KBM-7 (cell line): Measurements from ENCODE around the gene INVS.
"Not testable (repeated sequence)": the region's sequence is repeated elsewhere in the genome, so short reads cannot be mapped to it uniquely, and the experiment has no call there.

Experiments used
- DNase-seq: peaks from one replicate; pipeline ENCODE4 v3.0.0-alpha.2; 2015
- in situ Hi-C: fragments of 300-500 bp; cut with MboI; formaldehyde crosslinking; loops from 2 replicates; pipeline ENCODE4 v1.14.3; 2020; ENCODE audit warnings: low sequenced_read_pairs, low pct_unique_long_range_greater_than_20kb, mixed read lengths

Gene INVS

GRCh38 chr9:100106616-100107015, 7.6 kb downstream of the INVS start:
- DNase-seq: no peak
- in situ Hi-C loops: no loop called here

GRCh38 chr9:100108559-100108958, 9.5 kb downstream of the INVS start:
- in situ Hi-C loops: no loop called here
- no peak for DNase-seq

- in situ Hi-C loops: no loop called here
- DNase-seq: peak; percentile 18
These were observed 12.2 kb downstream of the INVS start for GRCh38 chr9:100111235-100111634.

GRCh38 chr9:100112677-100113336, 13.8 kb downstream of the INVS start:
- DNase-seq: no peak

GRCh38 chr9:100117316-100117715, 18.3 kb downstream of the INVS start:
- in situ Hi-C loops: no loop called here
- no peak for DNase-seq

More at GRCh38 chr9:100112677-100113336, 13.8 kb downstream of the INVS start:
- in situ Hi-C loops: no loop called here

- DNase-seq: no peak
- in situ Hi-C loops: no loop called here
These were observed 21.2 kb downstream of the INVS start for GRCh38 chr9:100120286-100120685.

- DNase-seq: no peak
- in situ Hi-C loops: no loop called here
These were observed 26.2 kb downstream of the INVS start for GRCh38 chr9:100125236-100125635.

- DNase-seq: no peak
- in situ Hi-C loops: no loop called here
These were observed 26.9 kb downstream of the INVS start for GRCh38 chr9:100125910-100126309.

GRCh38 chr9:100126423-100126822, 27.4 kb downstream of the INVS start:
- in situ Hi-C loops: no loop called here
- no peak for DNase-seq

GRCh38 chr9:100129772-100130171, 30.7 kb downstream of the INVS start:
- DNase-seq: no peak
- in situ Hi-C loops: no loop called here

- no peak for DNase-seq
- in situ Hi-C loops: no loop called here
These were observed 32.2 kb downstream of the INVS start for GRCh38 chr9:100131216-100131615.

GRCh38 chr9:100131875-100132430, 32.9 kb downstream of the INVS start:
- DNase-seq: no peak
- in situ Hi-C loops: no loop called here

GRCh38 chr9:100134731-100135130, 35.7 kb downstream of the INVS start:
- no peak for DNase-seq
- in situ Hi-C loops: no loop called here

- in situ Hi-C loops: not testable (repeated sequence)
- DNase-seq: peak; percentile 17
These were observed 37.8 kb downstream of the INVS start for GRCh38 chr9:100136799-100137198.

- in situ Hi-C loops, DNase-seq: not testable (repeated sequence)
These were observed 41.3 kb downstream of the INVS start for GRCh38 chr9:100140303-100140702.

GRCh38 chr9:100141862-100142261, 42.8 kb downstream of the INVS start:
- DNase-seq, in situ Hi-C loops: not testable (repeated sequence)

- in situ Hi-C loops, DNase-seq: not testable (repeated sequence)
These were observed 46.3 kb downstream of the INVS start for GRCh38 chr9:100145167-100145934.

GRCh38 chr9:100145976-100146375, 46.9 kb downstream of the INVS start:
- in situ Hi-C loops: not testable (repeated sequence)

GRCh38 chr9:100150214-100150613, 51.2 kb downstream of the INVS start:
- no peak for DNase-seq
- in situ Hi-C loops: no loop called here

More at GRCh38 chr9:100145976-100146375, 46.9 kb downstream of the INVS start:
- DNase-seq: not testable (repeated sequence)

- no peak for DNase-seq
- in situ Hi-C loops: no loop called here
These were observed 61.0 kb downstream of the INVS start for GRCh38 chr9:100160021-100160420.
